Hepatic stellate cell (primary cell): ENCODE measurements around the gene ZNF346.
"Not testable (repeated sequence)": the region's sequence is repeated elsewhere in the genome, so short reads cannot be mapped to it uniquely, and the experiment has no call there.

Experiments used
- DNase-seq: peaks from one replicate; pipeline ENCODE4 v3.0.0; 2011; ENCODE audit warnings: low spot score

The ZNF346 gene

GRCh38 chr5:177022386-177023302 lies at the start of gene ZNF346:
Gene ZNF346, plus strand, starts transcription at chr5:177022696. Its CDS starts 43 bp downstream, at chr5:177022739.
- peak; percentile 98 for DNase-seq

- DNase-seq = no peak
Measured at GRCh38 chr5:176979669-176980068, 42.8 kb upstream of the ZNF346 start.

- no peak for DNase-seq
Measured at GRCh38 chr5:176980818-176981217, 41.7 kb upstream of the ZNF346 start.

DNA sequence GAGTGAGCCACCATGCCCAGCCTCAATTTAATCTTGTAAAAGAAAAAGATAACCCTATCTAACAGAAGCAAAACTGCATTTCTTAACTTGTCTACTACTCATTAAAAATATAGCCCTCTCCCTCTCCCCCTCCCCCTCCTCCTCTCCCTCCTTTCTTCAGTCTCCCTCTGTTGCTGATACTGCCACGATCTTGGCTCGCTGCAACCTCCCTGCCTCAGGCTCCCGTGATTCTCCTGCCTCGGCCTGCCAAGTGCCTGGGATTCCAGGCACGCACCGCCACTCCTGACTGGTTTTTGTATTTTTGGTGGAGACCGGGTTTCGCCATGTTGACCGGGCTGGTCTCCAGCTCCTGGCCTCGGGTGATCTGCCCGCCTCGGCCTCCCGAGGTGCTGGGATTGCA lies 39.4 kb upstream of the ZNF346 start:
- not testable (repeated sequence) for DNase-seq

- DNase-seq = not testable (repeated sequence)
Measured at GRCh38 chr5:176983593-176983992, 38.9 kb upstream of the ZNF346 start.

- DNase-seq = not testable (repeated sequence)
Measured at GRCh38 chr5:176984176-176984575, 38.3 kb upstream of the ZNF346 start.

GRCh38 chr5:176985516-176985915 lies 37.0 kb upstream of the ZNF346 start:
- DNase-seq = no peak

GRCh38 chr5:176986280-176986679 lies 36.2 kb upstream of the ZNF346 start:
- no peak for DNase-seq

DNA sequence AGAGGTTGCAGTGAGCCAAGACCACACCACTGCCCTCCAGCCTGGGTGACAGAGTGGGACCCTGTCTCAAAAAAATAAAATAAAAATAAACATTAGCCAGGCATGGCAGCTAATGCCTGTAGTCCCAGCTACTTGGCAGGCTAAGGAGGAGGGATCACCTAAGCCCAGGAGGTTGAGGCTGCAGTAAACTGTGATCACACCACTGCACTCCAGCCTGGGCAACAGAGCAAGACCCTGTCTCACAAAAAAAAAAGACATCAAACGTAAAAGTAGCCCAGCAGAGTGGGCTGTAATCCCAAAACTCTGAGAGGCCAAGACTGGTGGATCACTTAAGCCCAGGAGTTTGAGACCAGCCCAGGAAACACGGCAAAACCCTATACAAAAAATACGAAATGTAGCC lies 34.9 kb upstream of the ZNF346 start:
- no peak for DNase-seq

- not testable (repeated sequence) for DNase-seq
Measured at GRCh38 chr5:176993081-176993480, 29.4 kb upstream of the ZNF346 start.

DNA sequence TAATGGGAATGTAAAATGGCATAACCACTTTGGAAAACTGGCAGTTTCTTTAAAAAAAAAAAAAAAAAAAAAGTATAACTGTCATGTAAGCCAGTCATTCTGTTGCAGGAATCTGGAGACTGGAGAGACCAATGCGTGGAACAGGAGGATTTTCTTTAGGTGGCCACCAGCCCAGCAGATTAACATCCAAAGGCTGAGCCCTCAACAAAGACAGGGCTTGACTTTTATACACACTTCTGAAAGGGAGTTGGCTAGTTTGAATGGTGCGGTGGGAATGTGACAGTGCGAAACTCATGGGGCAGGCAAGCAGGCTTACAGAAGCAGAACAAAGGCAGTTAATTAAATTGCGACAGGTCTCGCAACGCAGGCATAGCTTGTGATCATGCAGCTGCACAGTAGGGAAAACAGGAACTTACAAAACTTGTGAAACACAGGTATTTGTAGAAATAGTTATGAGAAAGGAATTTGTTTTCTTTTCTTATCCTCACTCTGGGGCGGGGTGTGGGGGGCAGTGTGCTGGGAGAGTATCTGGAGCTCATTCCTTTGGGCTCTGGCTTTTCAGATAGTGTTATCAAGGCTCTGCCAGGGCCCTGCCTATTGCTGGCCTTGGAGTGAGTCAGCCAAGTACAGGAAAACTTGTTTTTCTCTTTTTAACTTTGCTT lies 27.9 kb upstream of the ZNF346 start:
- no peak for DNase-seq

GRCh38 chr5:176995122-176995490 lies 27.4 kb upstream of the ZNF346 start:
- no peak for DNase-seq

DNA sequence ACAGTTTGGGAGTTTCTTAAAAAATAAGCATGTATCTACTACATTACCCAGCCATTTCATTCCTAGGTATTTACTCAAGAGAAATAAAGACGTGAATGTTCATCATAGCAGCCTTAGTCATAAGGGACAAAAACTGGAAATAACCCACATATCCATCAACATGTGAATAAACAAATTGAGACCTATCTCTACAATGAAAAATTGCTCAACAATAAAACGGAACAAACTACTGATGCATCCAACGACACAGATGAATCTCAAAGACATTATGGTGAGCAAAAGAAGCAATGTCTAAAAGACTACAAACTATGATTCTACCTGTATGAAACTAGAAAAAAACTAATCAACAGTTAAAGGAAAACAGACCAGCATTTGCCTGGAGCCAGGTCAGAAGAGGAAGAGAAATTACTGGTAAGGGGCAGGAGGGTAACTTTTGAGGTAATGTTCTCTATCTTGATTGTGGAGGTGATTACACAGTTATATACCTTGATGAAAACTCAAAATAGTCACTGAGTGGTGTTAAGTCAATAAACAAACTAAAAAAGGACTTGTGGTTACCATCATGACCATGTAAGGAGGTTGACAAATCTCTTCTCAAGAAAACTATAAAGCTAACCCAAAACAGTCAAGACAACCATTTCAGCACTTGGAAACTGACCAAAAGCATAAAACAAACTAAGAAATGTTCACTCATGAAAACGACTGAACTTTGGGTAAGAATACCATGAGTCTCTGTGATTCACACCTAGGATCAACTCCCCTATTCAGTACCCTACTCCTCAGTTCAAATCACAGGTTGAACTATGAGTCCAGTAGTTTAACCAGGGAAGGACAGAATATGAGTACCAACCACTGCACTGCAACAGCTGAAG lies 26.4 kb upstream of the ZNF346 start:
- DNase-seq = peak; percentile 19

- DNase-seq = no peak
Measured at GRCh38 chr5:176996780-176997179, 25.7 kb upstream of the ZNF346 start.

DNA sequence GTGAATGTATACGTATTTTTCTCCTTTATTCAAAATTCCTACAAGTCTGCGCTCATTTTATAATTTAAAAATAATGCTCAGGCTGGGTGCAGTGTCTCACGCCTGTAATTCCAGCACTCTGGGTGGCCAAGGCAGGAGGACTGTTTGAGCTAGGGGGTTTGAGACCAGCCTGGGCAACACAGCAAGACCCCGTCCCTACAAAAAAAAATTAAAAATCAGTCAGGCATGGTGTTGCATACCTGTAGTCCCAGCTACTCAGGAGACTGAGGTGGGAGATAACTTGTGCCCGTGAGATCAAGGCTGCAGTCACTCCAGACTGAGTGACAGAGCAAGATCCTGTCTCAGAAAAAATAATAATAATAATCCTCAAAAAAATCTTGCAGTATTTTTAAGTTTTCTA lies 23.7 kb upstream of the ZNF346 start:
- no peak for DNase-seq

- DNase-seq = not testable (repeated sequence)
Measured at GRCh38 chr5:176999526-176999925, 23.0 kb upstream of the ZNF346 start.

DNA sequence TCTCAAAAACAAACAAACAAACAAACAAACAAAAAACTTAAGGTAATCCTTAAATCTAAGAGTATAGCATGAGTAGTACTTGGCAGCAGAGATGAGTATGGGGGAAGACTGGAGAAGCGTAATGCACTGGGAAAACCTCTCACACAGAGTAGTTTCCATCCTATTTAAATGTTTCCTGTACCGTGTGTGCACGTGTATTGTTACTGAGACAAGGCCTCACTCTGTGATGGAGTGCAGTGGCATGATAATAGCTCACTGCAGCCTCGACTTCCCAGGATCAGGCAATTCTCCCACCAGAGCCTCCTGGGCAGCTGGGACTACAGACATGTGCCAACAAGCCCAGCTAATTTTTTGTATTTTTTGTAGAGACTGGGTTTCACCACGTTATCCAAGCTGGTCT lies 18.8 kb upstream of the ZNF346 start:
- DNase-seq = no peak

DNA sequence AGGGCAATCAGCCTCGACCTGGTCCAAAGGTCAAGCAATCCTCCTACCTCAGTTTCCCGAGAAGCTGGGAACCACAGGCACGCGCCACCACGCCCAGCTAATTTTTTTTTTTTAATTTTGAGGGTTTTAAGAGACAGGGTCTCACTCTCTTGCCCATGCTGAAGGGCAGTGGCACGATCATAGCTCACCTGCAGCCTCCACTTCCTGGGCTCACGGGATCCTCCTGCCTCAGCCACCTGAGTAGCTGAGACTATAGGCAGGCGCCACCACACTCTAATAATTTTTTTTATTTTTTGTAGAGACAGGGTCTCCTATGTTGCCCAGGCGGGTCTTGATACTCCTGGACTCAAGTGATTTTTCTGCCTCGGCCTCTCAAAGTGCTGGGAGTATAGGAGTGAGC lies 17.5 kb upstream of the ZNF346 start:
- DNase-seq = no peak

DNA sequence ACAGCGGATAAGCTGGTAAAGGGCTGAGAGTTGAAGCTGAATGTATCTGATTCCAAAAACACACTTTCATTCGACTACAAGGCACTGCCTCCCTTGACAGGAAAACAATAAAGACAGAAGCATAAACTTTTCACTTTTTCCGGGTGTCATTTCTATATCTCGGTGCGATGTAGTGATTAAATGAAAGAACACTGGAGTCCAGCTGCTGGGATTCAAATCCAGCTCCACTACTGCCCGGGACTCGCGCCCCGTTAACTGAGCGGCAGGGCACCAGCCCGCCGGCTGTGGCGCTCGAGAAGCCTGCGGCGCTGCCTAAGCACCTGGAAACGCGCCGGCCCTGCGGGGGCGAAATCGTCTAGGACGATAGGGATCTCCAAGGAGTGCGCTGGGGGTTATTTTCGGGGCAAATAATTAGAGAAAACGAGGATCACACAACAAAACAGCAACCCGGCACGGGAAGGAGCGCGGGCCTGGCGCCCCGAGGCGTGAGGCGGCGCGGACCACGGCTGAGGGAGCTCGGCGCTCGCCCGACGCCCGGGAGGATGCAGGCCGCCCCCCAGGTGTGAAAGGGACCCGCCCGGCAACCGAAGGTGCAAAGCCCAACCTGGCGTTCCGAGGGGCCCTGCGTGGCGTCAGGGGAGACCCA lies 16.8 kb upstream of the ZNF346 start:
- DNase-seq = peak; percentile 55

GRCh38 chr5:177006265-177006972 lies 16.1 kb upstream of the ZNF346 start, which contains the start of gene UIMC1:
Gene UIMC1, minus strand, starts transcription at chr5:177006779. Its CDS starts 24,164 bp downstream, at chr5:176982615.
- peak; percentile 88 for DNase-seq

GRCh38 chr5:177008716-177009115 lies 13.8 kb upstream of the ZNF346 start:
- no peak for DNase-seq
